Testis (tissue), 3 donors: ENCODE data around the gene HHATL. TPM values are rescaled to one million over a fixed set of nuclear protein-coding genes. Genes with fewer than 3 reads are reported as not detected.

ENCODE experiments used
- DNase-seq: peaks from one replicate; pipeline ENCODE4 v3.0.0-alpha.2; 2019
- H3K27ac ChIP-seq, 2 donors: fragments of 200-600 bp; sonication (generic); one replicate each; pipeline ENCODE4 v1.5.1; 2019
- H3K27me3 ChIP-seq: fragments of 200-600 bp; sonication (generic); one replicate; pipeline ENCODE4 v1.5.1; 2019
- H3K36me3 ChIP-seq: fragments of 200-600 bp; sonication (generic); one replicate; pipeline ENCODE4 v1.5.1; 2017; ENCODE audit warnings: low read depth; ENCODE audit errors: missing control alignments
- H3K4me1 ChIP-seq: fragments of 200-600 bp; sonication (generic); one replicate; pipeline ENCODE4 v1.5.1; 2019
- H3K4me3 ChIP-seq, 2 donors: fragments of 200-600 bp; sonication (generic); one replicate each; pipeline ENCODE4 v1.5.1; 2017 to 2019
- H3K9me3 ChIP-seq: fragments of 200-600 bp; sonication (generic); one replicate; pipeline ENCODE4 v1.5.1; 2017
- CTCF ChIP-seq, 3 experiments: fragments of 450-650 bp in 2 of 3; fragments of 200-600 bp in 1 of 3; sonication (generic) in 1 of 3; IDR thresholded peaks; one replicate each; pipeline ENCODE4 v1.5.1; 2016 to 2019; ENCODE audit warnings: antibody characterized with exemption in 3 of 3, mild to moderate bottlenecking in 2 of 3, moderate library complexity in 1 of 3
- POLR2A ChIP-seq: fragments of 450-650 bp; IDR thresholded peaks from one replicate; pipeline ENCODE4 v1.6.1; 2017; ENCODE audit warnings: antibody characterized with exemption, mild to moderate bottlenecking, moderate library complexity
- WGBS, 2 donors: methylation state at CpG; one replicate each; pipeline ENCODE4 v1.1.5; 2018; 5-methylcytosine and 5-hydroxymethylcytosine counted together
- intact Hi-C: fragments of 100-400 bp; cut with DNase I; formaldehyde crosslinking; loops from one replicate; pipeline ENCODE4 v1.15.1; 2023; ENCODE audit warnings: low total_unique reads
- polyA plus RNA-seq: library from polyadenylated mRNA; stranded (reverse); fragments of 350-450 nt; fragmentation: Illumina TruSeq; extraction: RNeasy Lipid Tissue Mini Kit (QIAGEN cat#74804); gene quantifications from one replicate; pipeline ENCODE4 v1.2.3, GENCODE V29; 2014; ENCODE audit warnings: low read depth, low replicate concordance; ENCODE audit not compliant: insufficient read depth
- total RNA-seq, 2 donors: library from RNA; depleted of rRNA; stranded (reverse); fragments of >200 nt; gene quantifications; one replicate each; pipeline ENCODE4 v1.2.3, GENCODE V29; 2016

HHATL gene
- total and polyA plus RNA-seq, 3 donors from 2014 or later = 6.1 to 7.2 (median 6.4) TPM

- DNase-seq = peak; percentile 6
- no peaks in the 10 kb centered on the region for H3K36me3 ChIP-seq
- intact Hi-C loops = no loop called here
- H3K9me3 ChIP-seq = no peaks in the 10 kb centered on the region
- H3K27ac ChIP-seq = peak overlapping the region in 1 of 2 donors; percentile 50
- no peaks in the 10 kb centered on the region for H3K4me1 ChIP-seq
- no peaks in the 10 kb centered on the region for H3K27me3 ChIP-seq
- TF ChIP-seq POLR2A = no peak
- 22 to 38% methylated on average over 1 of the region's 1 CpG for WGBS, 2 donors
- H3K4me3 ChIP-seq = no peak overlapping the region
These were observed 19.1 kb upstream of the HHATL start for GRCh38 chr3:42721690-42722089.

- no peaks in the 10 kb centered on the region for H3K36me3 ChIP-seq
- H3K27ac ChIP-seq = no peak overlapping the region
- TF ChIP-seq CTCF (IDR thresholded peaks at IDR 0.05) (no peak), POLR2A (no peak)
- intact Hi-C loops = no loop called here
- H3K4me3 ChIP-seq = no peak overlapping the region
- 87 to 92% methylated on average over 4 of the region's 4 CpGs for WGBS, 2 donors
- no peaks in the 10 kb centered on the region for H3K4me1 ChIP-seq
- H3K27me3 ChIP-seq = no peaks in the 10 kb centered on the region
- no peaks in the 10 kb centered on the region for H3K9me3 ChIP-seq
- DNase-seq = no peak
These were observed 17.5 kb upstream of the HHATL start for GRCh38 chr3:42720126-42720525.

- Histone ChIP-seq H3K4me1 (no peaks in the 10 kb centered on the region), H3K27ac (no peak overlapping the region), H3K27me3 (no peaks in the 10 kb centered on the region), H3K4me3 (no peak overlapping the region), H3K9me3 (no peaks in the 10 kb centered on the region), H3K36me3 (no peaks in the 10 kb centered on the region)
- WGBS, 2 donors = 81 to 82% methylated on average over 6 of the region's 6 CpGs
- intact Hi-C loops = no loop called here
- no peak for TF ChIP-seq POLR2A
- no peak for TF ChIP-seq CTCF (IDR thresholded peaks at IDR 0.05)
- peak; percentile 4 for DNase-seq
These were observed 16.4 kb upstream of the HHATL start for GRCh38 chr3:42719002-42719401.

GRCh38 chr3:42718338-42718737 lies 15.7 kb upstream of the HHATL start:
- intact Hi-C loops = no loop called here
- no peaks in the 10 kb centered on the region for H3K4me1 ChIP-seq
- H3K27ac ChIP-seq = no peak overlapping the region
- no peaks in the 10 kb centered on the region for H3K27me3 ChIP-seq
- peak; percentile 4 for DNase-seq
- 89% methylated on average over 5 of the region's 5 CpGs for WGBS, 2 donors
- H3K9me3 ChIP-seq = no peaks in the 10 kb centered on the region
- no peak overlapping the region for H3K4me3 ChIP-seq
- H3K36me3 ChIP-seq = no peaks in the 10 kb centered on the region
- TF ChIP-seq CTCF (IDR thresholded peaks at IDR 0.05) = no peak
- TF ChIP-seq POLR2A = no peak

GRCh38 chr3:42717306-42717705 lies 14.7 kb upstream of the HHATL start:
- Histone ChIP-seq H3K27ac (no peak overlapping the region), H3K4me3 (no peak overlapping the region), H3K36me3 (no peaks in the 10 kb centered on the region), H3K4me1 (no peaks in the 10 kb centered on the region), H3K27me3 (no peaks in the 10 kb centered on the region), H3K9me3 (no peaks in the 10 kb centered on the region)
- peak; percentile 2 for DNase-seq
- no peak for TF ChIP-seq CTCF (IDR thresholded peaks at IDR 0.05)
- no peak for TF ChIP-seq POLR2A
- intact Hi-C loops = no loop called here
- WGBS, 2 donors = 83 to 94% methylated on average over 6 of the region's 6 CpGs
